ENCODE results near the gene CDK5RAP2.

- TF ChIP-seq EZH2 (IDR thresholded peaks at IDR 0.05; ENCODE audit: insufficient read depth, poor library complexity, severe bottlenecking) (no peak), EZH2phosphoT487 (IDR thresholded peaks at IDR 0.05; ENCODE audit: insufficient read depth, low read depth) (no peak)
Measured at GRCh38 chr9:120376101-120376500, 203.9 kb downstream of the CDK5RAP2 start.
